Right renal pelvis (tissue), 4 donors: ENCODE data around the gene N4BP2L2. TPM values are rescaled to one million over a fixed set of nuclear protein-coding genes. Genes with fewer than 3 reads are reported as not detected.

Experiments
- DNase-seq, 4 donors: peaks; one replicate each; pipeline ENCODE4 v3.0.0-alpha.2; 2013; ENCODE audit warnings: low read depth in 4 of 4, low spot score in 3 of 4, missing footprints in 1 of 4
- polyA plus RNA-seq, 4 donors: library from polyadenylated mRNA; unstranded; fragments of 120-200 nt; gene quantifications; one replicate each; pipeline ENCODE4 v1.2.1, GENCODE V29; 2013; ENCODE audit not compliant: insufficient read length in 4 of 4

The N4BP2L2 gene
- polyA plus RNA-seq, 4 donors: 128 to 189 (median 163) TPM

GRCh38 chr13:32535115-32535514 is 3.5 kb downstream of the N4BP2L2 start:
- DNase-seq: no peak

GRCh38 chr13:32530841-32531253 is 7.7 kb downstream of the N4BP2L2 start:
- peak; percentile 17 to 41 (median 26) for DNase-seq

GRCh38 chr13:32528358-32528757 is 10.2 kb downstream of the N4BP2L2 start:
- no peak for DNase-seq

GRCh38 chr13:32527151-32527550 is 11.4 kb downstream of the N4BP2L2 start:
- no peak for DNase-seq

GRCh38 chr13:32525766-32526165 is 12.8 kb downstream of the N4BP2L2 start:
- DNase-seq: no peak

GRCh38 chr13:32515246-32515645 is 23.3 kb downstream of the N4BP2L2 start:
- DNase-seq: no peak

GRCh38 chr13:32511482-32511881 is 27.1 kb downstream of the N4BP2L2 start:
- DNase-seq: no peak

GRCh38 chr13:32504876-32505275 is 33.7 kb downstream of the N4BP2L2 start:
- no peak for DNase-seq

GRCh38 chr13:32504263-32504662 is 34.3 kb downstream of the N4BP2L2 start:
- no peak for DNase-seq

- DNase-seq: no peak
These were observed 34.9 kb downstream of the N4BP2L2 start for GRCh38 chr13:32503727-32504126.

- no peak for DNase-seq
These were observed 37.5 kb downstream of the N4BP2L2 start for GRCh38 chr13:32501064-32501463.

GRCh38 chr13:32499538-32500210 is 38.9 kb downstream of the N4BP2L2 start:
- DNase-seq: no peak

- no peak for DNase-seq
These were observed 41.0 kb downstream of the N4BP2L2 start for GRCh38 chr13:32497589-32497988.

- no peak for DNase-seq
These were observed 41.9 kb downstream of the N4BP2L2 start for GRCh38 chr13:32496599-32497160.

GRCh38 chr13:32495841-32496240 is 42.8 kb downstream of the N4BP2L2 start:
- DNase-seq: no peak

GRCh38 chr13:32495429-32495828 is 43.2 kb downstream of the N4BP2L2 start:
- DNase-seq: no peak

- no peak for DNase-seq
These were observed 47.6 kb downstream of the N4BP2L2 start for GRCh38 chr13:32491028-32491427.

GRCh38 chr13:32476892-32477291 is 61.7 kb downstream of the N4BP2L2 start:
- no peak for DNase-seq

GRCh38 chr13:32476021-32476731 is 62.4 kb downstream of the N4BP2L2 start:
- no peak for DNase-seq

- no peak for DNase-seq
These were observed 63.4 kb downstream of the N4BP2L2 start for GRCh38 chr13:32474999-32475792.

GRCh38 chr13:32473650-32474049 is 64.9 kb downstream of the N4BP2L2 start:
- DNase-seq: no peak
